Mammary epithelial cell (primary cell): Measurements from ENCODE around the gene HTR2B.

Experiments
- EZH2 ChIP-seq: IDR thresholded peaks from 2 replicates; pipeline ENCODE4 v1.6.1; 2012; ENCODE audit warnings: low read length, inconsistent platforms, borderline replicate concordance
- TF ChIP-seq, protein P1 (sequence below), 2 donors: IDR thresholded peaks in 1 of 2; conservative IDR thresholded peaks in 1 of 2; 2 replicates each; pipeline ENCODE4 v1.5.1; 2011 to 2012; ENCODE audit warnings: inconsistent platforms in 2 of 2, low read length in 2 of 2, mild to moderate bottlenecking in 2 of 2, control low read depth in 1 of 2, low read depth in 1 of 2; ENCODE audit not compliant: insufficient read depth in 1 of 2; ENCODE audit errors: extremely low read depth in 1 of 2

DNA sequence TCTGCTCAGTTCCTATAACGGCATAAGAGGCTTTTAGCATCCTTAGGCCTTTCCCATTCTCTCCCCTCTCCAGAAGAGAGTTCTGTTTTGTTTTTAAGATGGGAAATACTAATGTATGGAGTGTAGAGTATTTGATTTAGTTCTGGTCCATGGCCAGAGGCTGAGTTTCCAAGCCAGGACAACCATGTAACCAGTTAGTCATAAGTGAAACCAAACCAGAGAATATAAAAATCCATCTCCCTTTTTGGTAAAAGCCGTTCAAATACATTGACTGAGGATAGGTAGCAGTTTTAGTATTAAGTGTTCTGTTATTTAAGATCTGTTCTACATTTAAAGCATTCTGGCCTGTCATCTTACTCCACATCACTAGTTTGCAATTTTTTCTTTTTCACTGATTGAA lies 65.1 kb downstream of the HTR2B start:
- TF ChIP-seq, protein P1, sequence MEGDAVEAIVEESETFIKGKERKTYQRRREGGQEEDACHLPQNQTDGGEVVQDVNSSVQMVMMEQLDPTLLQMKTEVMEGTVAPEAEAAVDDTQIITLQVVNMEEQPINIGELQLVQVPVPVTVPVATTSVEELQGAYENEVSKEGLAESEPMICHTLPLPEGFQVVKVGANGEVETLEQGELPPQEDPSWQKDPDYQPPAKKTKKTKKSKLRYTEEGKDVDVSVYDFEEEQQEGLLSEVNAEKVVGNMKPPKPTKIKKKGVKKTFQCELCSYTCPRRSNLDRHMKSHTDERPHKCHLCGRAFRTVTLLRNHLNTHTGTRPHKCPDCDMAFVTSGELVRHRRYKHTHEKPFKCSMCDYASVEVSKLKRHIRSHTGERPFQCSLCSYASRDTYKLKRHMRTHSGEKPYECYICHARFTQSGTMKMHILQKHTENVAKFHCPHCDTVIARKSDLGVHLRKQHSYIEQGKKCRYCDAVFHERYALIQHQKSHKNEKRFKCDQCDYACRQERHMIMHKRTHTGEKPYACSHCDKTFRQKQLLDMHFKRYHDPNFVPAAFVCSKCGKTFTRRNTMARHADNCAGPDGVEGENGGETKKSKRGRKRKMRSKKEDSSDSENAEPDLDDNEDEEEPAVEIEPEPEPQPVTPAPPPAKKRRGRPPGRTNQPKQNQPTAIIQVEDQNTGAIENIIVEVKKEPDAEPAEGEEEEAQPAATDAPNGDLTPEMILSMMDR (conservative IDR thresholded peaks at IDR 0.05 in 1 of 2, IDR thresholded peaks at IDR 0.05 in 1 of 2; ENCODE audit: extremely low read depth in 1 of 2, insufficient read depth in 1 of 2, low read depth in 1 of 2, low read length in 2 of 2), result no peak
- no peak for TF ChIP-seq EZH2
